K562 (cell line): Measurements from ENCODE around the gene FBXW12. TPM values are rescaled to one million over a fixed set of nuclear protein-coding genes. Genes with fewer than 3 reads are reported as not detected.
A peak's percentile ranks its signal among the peaks of the same experiment; 100 is the strongest.

Source experiments
- ATF6 ChIP-seq: sonication (generic); formaldehyde crosslinking; IDR thresholded peaks from 2 replicates; pipeline ENCODE4 v1.4.0; 2020; ENCODE audit warnings: mild to moderate bottlenecking, missing genetic modification reagents
- CCAR2 ChIP-seq: fragments of 200-400 bp; formaldehyde crosslinking; IDR thresholded peaks from 2 replicates; pipeline ENCODE4 v1.6.1; 2017; ENCODE audit warnings: mild to moderate bottlenecking, low read depth, low read length
- CCNT2 ChIP-seq: IDR thresholded peaks from 2 replicates; pipeline ENCODE4 v1.6.1; 2011; ENCODE audit warnings: borderline replicate concordance, low read depth, mild to moderate bottlenecking, moderate library complexity, mixed read lengths, low read length; ENCODE audit not compliant: insufficient read length; ENCODE audit errors: extremely low read depth
- CTBP1 ChIP-seq: fragments of 450-650 bp; IDR thresholded peaks from 2 replicates; pipeline ENCODE4 v1.6.1; 2016; ENCODE audit warnings: borderline replicate concordance
- EGR1 ChIP-seq: fragments of 450-650 bp; conservative IDR thresholded peaks from 2 replicates; pipeline ENCODE4 v1.6.1; 2017; ENCODE audit warnings: mild to moderate bottlenecking
- HNRNPUL1 ChIP-seq: fragments of 200-400 bp; formaldehyde crosslinking; IDR thresholded peaks from 2 replicates; pipeline ENCODE4 v1.6.1; 2017; ENCODE audit warnings: low read length
- KLF1 ChIP-seq: fragments of 450-650 bp; IDR thresholded peaks from 2 replicates; pipeline ENCODE4 v1.6.1; 2016; ENCODE audit warnings: missing genetic modification characterization, missing compliant biosample characterization
- KLF16 ChIP-seq: IDR thresholded peaks from 2 replicates; pipeline ENCODE4 v1.6.1; 2016; ENCODE audit warnings: antibody characterized with exemption
- MCM5 ChIP-seq: fragments of 450-650 bp; IDR thresholded peaks from 2 replicates; pipeline ENCODE4 v1.6.1; 2016; ENCODE audit warnings: low read depth
- MYBL2 ChIP-seq, 2 experiments: fragments of 450-650 bp in 1 of 2; sonication (generic) in 1 of 2; formaldehyde crosslinking in 1 of 2; IDR thresholded peaks; 2 replicates each; pipeline versions ENCODE4 v1.6.1 to v1.8.1; 2017 to 2022; ENCODE audit warnings: borderline replicate concordance in 1 of 2, inconsistent platforms in 1 of 2, low read depth in 1 of 2, mild to moderate bottlenecking in 1 of 2, missing genetic modification reagents in 1 of 2, moderate library complexity in 1 of 2
- NR2C2 ChIP-seq, 2 experiments: fragments of 200-800 bp in 1 of 2; sonication (Bioruptor generic) in 1 of 2; sonication (generic) in 1 of 2; formaldehyde crosslinking in 1 of 2; IDR thresholded peaks; 2 replicates each; pipeline versions ENCODE4 v1.6.1 to v1.8.0; 2016 to 2022; ENCODE audit warnings: mild to moderate bottlenecking in 1 of 2, missing compliant biosample characterization in 1 of 2, missing genetic modification characterization in 1 of 2, missing genetic modification reagents in 1 of 2
- POLR2G ChIP-seq: fragments of 200-400 bp; formaldehyde crosslinking; IDR thresholded peaks from 2 replicates; pipeline ENCODE4 v1.6.1; 2017; ENCODE audit warnings: low read depth, mild to moderate bottlenecking, antibody characterized with exemption, low read length, moderate library complexity
- SIN3A ChIP-seq, 2 experiments: fragments of 150-350 bp in 1 of 2; IDR thresholded peaks; 2 replicates each; pipeline ENCODE4 v1.6.1; 2011 to 2016; ENCODE audit warnings: borderline replicate concordance in 2 of 2, low read depth in 2 of 2, low read length in 2 of 2, mild to moderate bottlenecking in 2 of 2, moderate library complexity in 2 of 2; ENCODE audit not compliant: control insufficient read depth in 1 of 2
- SMAD3 ChIP-seq: fragments of 450-650 bp; formaldehyde crosslinking; conservative IDR thresholded peaks from 2 replicates; pipeline ENCODE4 v1.4.0; 2020; ENCODE audit warnings: mild to moderate bottlenecking
- ZC3H11A ChIP-seq: IDR thresholded peaks from 2 replicates; pipeline ENCODE4 v1.6.1; 2012; ENCODE audit warnings: low read depth, low read length, improper control_type of control experiment
- ZNF263 ChIP-seq: sonication (generic); formaldehyde crosslinking; IDR thresholded peaks from 2 replicates; pipeline ENCODE4 v1.8.0; 2022; ENCODE audit warnings: mild to moderate bottlenecking, missing genetic modification reagents, borderline replicate concordance
- ZNF384 ChIP-seq: IDR thresholded peaks from 2 replicates; pipeline ENCODE4 v1.6.1; 2012; ENCODE audit warnings: low read depth, low read length, improper control_type of control experiment
- polyA plus RNA-seq, 8 experiments: library from polyadenylated mRNA; depleted of rRNA in 4 of 8; stranded (reverse) in 5 of 8; unstranded in 3 of 8; fragments of >200 nt; fragmentation: Nextera tagmentation in 2 of 8; fragmentation: Illumina TruSeq in 1 of 8; extraction: Ambion mirVana in 2 of 8; extraction: Trizol in 1 of 8; gene quantifications; 2 replicates each; pipeline versions ENCODE4 v1.2.1 to v1.2.3, GENCODE V29; 2011 to 2014; ENCODE audit warnings: inconsistent platforms in 1 of 8, missing spikeins in 1 of 8
- total RNA-seq, 7 experiments: library from RNA; depleted of rRNA in 6 of 7; stranded (reverse); fragments of >200 nt in 6 of 7; fragmentation: Illumina TruSeq in 2 of 7; extraction: Trizol in 2 of 7; gene quantifications; 2 replicates each; pipeline versions ENCODE4 v1.2.1 to v1.2.3, GENCODE V29; 2011 to 2021; ENCODE audit warnings: low replicate concordance in 1 of 7
- TF ChIP-seq, protein P1 (sequence below): fragments of 450-650 bp; IDR thresholded peaks from 2 replicates; pipeline ENCODE4 v1.6.1; 2016; ENCODE audit warnings: borderline replicate concordance
- TF ChIP-seq, protein P2 (sequence below): fragments of 450-650 bp; formaldehyde crosslinking; IDR thresholded peaks from 2 replicates; pipeline ENCODE4 v1.4.0; 2022; ENCODE audit warnings: mild to moderate bottlenecking, moderate library complexity

Gene FBXW12
- total and polyA plus RNA-seq, 9 of the 15 experiments (the other 6 are each of a cell fraction or from before 2014, with no cell fraction given): 0.04 to 0.07 (median 0.06) TPM; not detected in 6

DNA sequence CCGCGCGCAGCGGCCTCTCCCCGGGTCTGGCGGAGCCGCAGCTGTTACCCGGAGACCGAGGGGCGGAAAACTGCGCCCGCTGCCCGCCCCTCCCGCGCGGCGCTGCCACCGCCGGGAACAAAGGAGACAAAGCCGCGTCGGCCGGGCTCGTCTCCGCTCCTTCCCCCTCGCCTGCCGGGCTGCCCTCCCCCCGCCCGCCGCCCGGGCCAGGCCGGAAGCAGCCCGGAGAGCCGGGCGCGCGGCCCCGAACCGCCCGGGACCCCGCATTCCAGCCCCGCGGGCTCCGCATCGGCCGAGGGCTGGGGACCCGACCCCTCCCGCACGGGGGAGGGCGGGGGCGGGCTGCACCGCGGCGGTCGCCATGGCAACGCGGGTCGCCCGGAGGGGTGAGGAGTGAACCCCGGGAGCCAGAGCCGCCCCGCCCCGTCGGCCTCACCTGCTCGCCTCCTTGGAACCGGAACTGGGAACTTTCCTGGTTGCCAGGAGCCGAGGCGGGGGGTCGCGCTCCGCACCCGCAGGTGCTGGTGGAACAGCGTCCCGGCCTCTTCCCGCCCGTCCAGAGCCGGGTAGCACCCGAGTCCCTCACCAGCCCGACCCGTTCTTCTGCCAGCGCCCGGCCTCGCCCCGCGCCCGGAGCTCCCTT is 57.4 kb downstream of the FBXW12 start (continued):
- TF ChIP-seq, protein P1, sequence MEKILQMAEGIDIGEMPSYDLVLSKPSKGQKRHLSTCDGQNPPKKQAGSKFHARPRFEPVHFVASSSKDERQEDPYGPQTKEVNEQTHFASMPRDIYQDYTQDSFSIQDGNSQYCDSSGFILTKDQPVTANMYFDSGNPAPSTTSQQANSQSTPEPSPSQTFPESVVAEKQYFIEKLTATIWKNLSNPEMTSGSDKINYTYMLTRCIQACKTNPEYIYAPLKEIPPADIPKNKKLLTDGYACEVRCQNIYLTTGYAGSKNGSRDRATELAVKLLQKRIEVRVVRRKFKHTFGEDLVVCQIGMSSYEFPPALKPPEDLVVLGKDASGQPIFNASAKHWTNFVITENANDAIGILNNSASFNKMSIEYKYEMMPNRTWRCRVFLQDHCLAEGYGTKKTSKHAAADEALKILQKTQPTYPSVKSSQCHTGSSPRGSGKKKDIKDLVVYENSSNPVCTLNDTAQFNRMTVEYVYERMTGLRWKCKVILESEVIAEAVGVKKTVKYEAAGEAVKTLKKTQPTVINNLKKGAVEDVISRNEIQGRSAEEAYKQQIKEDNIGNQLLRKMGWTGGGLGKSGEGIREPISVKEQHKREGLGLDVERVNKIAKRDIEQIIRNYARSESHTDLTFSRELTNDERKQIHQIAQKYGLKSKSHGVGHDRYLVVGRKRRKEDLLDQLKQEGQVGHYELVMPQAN: no peak
- TF ChIP-seq KLF16 (no peak), SIN3A (IDR thresholded peaks at IDR 0.05; ENCODE audit: borderline replicate concordance in 2 of 2, control insufficient read depth in 1 of 2, low read depth in 2 of 2, low read length in 2 of 2) (peak in 1 of 2 experiments; percentile 25; a peak in 1 of 4 replicates), NR2C2 (CRISPR knock-in tag; IDR thresholded peaks at IDR 0.05) (no peak), NR2C2 (tag; IDR thresholded peaks at IDR 0.05) (peak; percentile 41; the same call in 1 of the 2 replicates), ZNF384 (no peak), KLF1 (no peak), CCNT2 (peak; percentile 38), EGR1 (0 out of 2 replicates have a peak, but pooled peaks have one; percentile 31), MCM5 (no peak), ZNF263 (CRISPR knock-in tag) (no peak), CTBP1 (no peak), ATF6 (CRISPR knock-in tag) (no peak), MYBL2 (IDR thresholded peaks at IDR 0.05; ENCODE audit: low read depth) (no peak), MYBL2 (CRISPR knock-in tag; IDR thresholded peaks at IDR 0.05; ENCODE audit: borderline replicate concordance) (no peak), HNRNPUL1 (no peak), SMAD3 (CRISPR knock-in tag) (no peak), CCAR2 (no peak), POLR2G (peak; percentile 68), ZC3H11A (no peak)
- TF ChIP-seq, protein P2, sequence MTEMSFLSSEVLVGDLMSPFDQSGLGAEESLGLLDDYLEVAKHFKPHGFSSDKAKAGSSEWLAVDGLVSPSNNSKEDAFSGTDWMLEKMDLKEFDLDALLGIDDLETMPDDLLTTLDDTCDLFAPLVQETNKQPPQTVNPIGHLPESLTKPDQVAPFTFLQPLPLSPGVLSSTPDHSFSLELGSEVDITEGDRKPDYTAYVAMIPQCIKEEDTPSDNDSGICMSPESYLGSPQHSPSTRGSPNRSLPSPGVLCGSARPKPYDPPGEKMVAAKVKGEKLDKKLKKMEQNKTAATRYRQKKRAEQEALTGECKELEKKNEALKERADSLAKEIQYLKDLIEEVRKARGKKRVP: no peak
